ENCODE measurements around the gene PYCR2.
"Not testable (repeated sequence)": the region's sequence is repeated elsewhere in the genome, so short reads cannot be mapped to it uniquely, and the experiment has no call there.

Gene PYCR2

GRCh38 chr1:225888898-225889601 is 35.0 kb downstream of the PYCR2 start, which contains the start of gene LEFTY1:
LEFTY1 (minus strand) TSS chr1:225889146; CDS start chr1:225889066, 80 bp downstream.
- DNase-seq = no peak

DNA sequence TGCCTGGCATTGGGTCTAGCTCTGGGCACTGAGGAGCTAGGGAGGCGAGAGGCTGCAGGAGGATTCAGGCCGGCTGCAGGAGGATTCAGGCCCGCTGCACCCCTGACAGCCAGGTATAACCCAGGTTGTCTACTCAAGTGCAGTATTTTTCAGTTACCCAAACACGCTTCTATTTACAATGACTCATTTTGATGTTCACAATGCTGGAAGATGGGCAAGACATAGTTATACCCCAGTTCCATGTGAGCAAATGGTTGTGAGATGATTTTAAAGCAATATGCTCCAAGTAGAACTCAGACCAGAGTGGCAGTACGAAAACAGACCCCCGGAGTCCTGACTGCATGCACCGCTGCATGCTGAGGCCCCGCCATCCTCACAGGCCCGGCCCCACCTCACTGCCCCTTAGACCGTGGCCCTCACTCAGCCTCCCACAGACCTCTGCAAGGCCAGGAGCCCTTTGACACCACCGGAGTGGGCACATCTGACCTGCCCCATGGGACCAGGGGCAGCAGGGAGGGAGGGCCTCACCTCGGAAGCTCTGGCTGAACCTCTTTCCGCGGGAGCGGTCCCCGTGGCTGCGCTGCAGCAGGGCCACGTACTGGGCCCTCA is 35.7 kb downstream of the PYCR2 start:
- no peak for DNase-seq

DNA sequence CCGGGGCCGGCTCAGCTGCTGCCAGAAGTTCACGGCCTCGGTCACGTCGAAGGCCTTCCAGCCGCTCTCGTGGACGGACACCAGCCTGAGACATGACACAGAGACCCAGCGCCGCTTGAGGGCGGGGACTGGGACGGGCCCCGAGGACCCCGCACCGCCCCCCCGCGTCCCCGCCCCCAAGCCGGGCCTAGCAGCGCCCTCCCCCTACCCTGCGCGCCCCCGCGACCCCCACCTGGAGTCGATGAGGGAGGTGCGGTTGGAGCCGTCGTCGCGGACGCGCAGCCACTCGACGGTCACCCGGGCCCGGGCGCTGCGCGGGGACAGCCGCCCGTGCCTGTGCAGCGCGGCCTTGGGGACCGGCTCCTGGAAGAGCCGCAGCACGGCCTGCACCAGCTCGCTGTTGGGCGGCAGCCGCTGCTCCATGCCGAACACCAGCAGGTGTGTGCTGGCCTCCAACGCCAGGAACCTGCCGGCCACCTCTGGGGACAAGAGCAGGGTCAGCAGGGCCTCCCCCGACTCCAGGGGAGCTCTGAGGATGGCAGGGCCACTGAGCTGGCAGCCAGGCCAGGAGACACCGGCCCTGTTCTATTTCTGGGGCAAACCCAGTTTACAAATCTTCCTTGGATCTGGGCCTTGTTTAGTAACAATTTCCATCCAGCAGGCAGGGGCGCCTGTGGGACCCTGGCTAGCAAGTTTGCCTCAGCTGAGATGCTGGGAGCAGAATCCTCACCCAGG is 36.3 kb downstream of the PYCR2 start:
- not testable (repeated sequence) for DNase-seq

DNA sequence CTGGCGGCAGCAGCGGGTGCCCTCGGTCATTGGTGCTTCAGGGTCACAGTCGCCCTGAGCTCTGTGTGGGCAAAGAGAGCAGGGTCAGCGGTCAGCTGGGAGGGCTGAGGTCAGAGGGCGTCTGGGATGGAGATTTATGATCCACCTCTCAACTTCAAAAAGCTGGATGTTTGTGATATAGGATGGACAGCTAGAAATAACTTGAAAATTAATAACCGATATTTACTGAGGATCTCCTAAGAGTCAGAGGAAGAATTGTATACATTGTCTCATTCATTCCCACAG is 37.1 kb downstream of the PYCR2 start:
- DNase-seq = no peak

DNA sequence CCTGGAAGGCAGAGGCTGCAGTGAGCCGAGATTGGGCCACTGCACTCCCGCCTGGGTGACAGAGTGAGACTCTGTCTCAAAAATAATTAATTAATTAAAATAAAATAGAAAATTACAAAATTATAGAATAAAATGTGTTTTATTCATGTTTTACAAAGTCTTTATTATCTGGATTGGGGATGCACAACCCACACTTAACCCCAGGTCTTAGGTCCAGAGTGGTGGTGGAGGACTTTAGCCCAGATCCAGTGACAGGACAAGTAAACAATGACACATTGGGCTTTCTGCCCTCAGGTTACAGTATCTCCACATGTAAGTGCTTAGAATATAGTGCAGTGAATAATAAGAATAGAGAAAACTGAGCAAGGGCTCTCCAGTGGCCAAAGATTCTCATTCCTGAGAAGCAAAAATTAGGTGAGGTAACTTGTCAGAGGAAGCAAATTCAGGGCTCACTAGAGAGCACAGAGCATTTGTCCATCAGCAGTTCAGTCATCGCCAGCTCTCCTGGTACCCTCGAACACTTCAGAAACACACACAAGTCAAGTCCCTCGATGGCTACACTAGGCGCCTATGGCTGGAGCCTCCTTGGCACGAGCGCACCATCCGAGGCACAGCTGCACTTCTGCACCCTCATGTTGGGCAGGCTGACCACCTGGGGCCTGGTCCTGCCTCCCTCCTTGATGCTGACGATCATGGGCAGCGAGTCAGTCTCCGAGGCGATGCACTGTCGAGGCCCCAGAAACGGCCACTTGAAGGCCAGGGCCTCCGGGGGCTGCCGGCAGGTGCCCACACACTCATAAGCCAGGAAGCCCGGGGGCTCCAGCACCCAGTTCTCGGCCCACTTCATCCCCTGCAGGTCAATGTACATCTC is 37.7 kb downstream of the PYCR2 start:
- no peak for DNase-seq

GRCh38 chr1:225885336-225885735 is 38.7 kb downstream of the PYCR2 start:
- DNase-seq = no peak

DNA sequence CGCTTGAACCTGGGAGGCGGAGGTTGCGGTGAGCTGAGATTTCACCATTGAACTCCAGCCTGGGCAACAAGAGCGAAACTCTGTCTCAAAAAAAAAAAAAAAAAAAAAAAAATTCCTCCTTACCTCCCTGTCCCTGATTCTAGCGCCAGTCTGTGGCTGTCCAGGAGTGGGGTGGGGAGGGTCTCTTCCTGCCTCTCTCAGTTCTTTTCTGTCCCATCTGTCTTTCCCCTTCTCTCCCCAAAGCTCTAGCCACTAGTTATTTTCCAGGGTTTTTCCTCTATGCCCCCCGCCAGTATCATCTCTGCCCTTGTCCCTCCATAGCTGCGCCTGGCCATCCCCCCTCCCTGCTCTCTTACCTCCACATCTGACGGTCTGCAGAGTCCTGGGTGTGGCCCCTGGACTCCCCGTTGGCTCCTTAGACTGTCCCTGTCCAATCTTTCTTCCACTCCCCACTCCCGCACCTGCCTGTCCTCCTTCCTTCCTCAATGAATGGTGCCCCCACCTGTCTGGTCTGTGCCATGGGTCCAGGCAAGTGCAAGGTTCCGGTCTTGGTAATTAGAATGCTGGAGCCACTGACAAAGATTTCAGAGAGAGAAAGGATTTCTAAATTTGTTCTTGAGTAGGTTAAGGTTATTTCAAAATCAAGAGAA is 40.3 kb downstream of the PYCR2 start:
- DNase-seq = no peak

DNA sequence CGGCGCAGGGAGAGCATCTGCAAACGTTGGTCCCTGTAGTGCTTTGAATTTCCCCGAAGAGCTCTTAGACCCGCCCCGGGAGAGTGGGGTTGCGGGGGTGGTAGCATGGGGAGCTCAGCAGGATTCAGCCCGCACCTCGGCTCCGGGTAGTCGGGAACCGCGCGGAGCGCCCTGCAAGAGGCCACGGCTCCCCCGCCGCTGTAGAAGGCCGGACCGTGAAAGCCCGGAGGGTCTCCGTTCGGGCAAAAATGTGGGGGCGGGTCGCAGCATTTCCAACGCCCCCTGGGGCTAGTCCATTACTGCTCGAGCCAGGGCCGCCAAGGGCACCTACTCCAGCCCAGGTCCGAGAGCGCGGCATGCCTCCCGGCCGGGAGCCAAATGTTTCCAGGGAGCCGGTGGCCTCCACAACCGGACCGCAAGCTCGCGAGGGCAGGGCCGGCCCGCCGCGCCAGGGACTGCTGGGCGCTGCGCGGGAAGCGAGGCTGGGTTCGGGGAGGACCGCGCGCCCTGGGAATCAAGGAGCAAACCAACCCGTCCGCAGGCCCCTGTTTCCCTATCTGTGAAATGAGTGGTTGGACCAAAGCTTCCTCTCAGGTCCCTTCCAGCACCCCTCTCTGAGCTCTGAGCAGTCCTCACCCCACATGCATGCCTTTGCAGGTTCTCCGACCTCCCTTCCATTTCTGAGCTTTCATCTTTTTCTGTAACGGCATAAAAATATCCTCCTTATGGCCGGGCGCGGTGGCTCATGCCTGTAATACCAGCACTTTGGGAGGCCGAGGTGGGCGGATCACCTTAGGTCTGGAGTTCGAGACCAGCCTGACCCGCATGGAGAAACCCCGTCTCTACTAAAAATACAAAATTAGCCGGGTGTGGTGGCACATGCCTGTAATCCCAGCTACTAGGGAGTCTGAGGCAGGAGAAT is 41.1 kb downstream of the PYCR2 start:
- DNase-seq = no peak

GRCh38 chr1:225881959-225882693 is 41.9 kb downstream of the PYCR2 start, which contains the start of gene TMEM63A:
TMEM63A (minus strand) TSS chr1:225882380; CDS start chr1:225877580, 4,800 bp downstream.
- peak; percentile 29 for DNase-seq

GRCh38 chr1:225881081-225881958 is 42.7 kb downstream of the PYCR2 start:
- no peak for DNase-seq

DNA sequence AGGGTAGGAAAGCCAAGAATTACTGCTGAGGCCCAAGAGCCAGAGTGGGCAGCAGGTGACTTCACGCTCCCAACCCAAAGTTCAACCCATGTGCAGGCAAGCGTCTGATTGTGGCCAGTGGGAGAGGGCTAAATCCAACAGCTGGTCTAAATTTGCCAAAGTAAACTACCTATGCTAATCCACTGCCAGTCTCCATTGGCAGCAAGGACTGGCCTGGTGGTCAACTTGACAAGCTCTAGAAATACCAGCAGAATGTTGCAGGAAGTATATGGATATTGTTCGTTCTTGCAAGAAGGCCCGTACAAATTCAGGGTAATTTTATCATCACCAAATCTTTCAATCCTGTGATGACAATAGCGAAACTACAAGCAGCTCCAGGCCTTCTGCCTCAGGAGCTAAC is 43.4 kb downstream of the PYCR2 start:
- DNase-seq = no peak

DNA sequence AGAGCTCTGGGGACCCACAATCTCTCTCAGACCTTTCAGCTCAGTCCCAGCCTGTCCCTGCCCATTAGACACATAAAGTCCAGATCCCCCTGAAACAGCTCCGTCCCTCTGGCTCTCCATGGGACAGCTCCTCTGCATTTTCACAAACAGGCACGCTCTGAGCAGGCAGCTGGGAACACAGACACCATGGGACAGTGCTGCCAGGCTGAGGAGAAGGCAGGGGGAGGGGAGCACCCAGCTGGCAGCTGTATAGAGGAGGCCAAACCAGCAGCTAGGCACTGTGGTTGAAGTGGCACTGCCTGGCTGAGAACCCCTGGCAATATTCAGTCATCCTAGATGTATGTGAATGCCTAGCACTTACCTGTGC is 43.8 kb downstream of the PYCR2 start:
- no peak for DNase-seq

GRCh38 chr1:225879521-225880221 is 44.4 kb downstream of the PYCR2 start:
- DNase-seq = no peak

GRCh38 chr1:225878282-225878681 is 45.8 kb downstream of the PYCR2 start:
- DNase-seq = no peak

DNA sequence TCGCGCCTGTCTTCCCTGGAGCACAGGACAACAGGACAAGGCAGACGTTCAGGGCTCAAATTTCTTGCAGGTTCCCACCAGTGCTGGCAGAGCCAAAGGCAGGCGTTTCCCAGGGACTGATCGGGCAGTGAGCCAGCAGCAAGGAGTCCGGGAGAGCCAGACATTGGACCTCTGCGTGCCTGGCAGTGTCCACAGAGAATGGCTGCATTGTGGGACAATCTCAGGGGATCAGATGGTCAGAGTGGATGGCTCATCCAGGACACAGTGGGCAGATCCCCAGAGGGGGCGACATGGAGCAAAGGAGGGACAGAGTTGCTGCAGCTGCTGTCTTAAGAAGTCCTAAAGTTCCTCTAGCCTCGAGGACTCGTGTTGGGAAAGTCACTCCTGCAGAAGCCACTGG is 46.5 kb downstream of the PYCR2 start:
- DNase-seq = no peak

DNA sequence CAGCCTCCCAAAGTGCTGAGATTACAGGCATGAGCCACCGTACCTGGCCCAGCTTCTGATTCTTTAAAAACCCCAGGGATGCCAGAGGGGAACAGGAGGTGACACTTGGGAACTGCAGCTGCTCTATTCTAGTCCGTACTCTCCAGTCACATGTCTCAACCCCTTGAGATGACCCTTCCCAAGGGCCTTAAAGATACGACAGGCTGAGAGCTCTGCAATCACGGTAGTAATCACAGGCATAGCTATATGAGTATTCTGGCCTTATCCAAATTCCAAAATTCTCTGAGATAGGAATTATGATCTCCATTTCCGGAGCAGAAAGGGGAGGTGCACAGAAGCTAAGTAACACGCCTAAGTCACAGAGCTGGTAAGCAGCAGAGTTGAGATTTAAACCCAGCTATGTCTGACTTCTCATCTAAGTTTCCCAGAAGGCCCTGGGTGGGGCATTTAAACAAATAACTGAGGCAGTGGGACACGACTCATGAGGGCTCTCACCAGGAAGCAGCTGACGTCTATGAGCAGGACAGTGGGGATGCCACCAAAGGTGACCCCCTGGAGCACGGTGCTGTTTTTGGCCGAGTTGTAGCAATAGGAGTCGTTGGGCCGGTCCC is 47.0 kb downstream of the PYCR2 start:
- no peak for DNase-seq

DNA sequence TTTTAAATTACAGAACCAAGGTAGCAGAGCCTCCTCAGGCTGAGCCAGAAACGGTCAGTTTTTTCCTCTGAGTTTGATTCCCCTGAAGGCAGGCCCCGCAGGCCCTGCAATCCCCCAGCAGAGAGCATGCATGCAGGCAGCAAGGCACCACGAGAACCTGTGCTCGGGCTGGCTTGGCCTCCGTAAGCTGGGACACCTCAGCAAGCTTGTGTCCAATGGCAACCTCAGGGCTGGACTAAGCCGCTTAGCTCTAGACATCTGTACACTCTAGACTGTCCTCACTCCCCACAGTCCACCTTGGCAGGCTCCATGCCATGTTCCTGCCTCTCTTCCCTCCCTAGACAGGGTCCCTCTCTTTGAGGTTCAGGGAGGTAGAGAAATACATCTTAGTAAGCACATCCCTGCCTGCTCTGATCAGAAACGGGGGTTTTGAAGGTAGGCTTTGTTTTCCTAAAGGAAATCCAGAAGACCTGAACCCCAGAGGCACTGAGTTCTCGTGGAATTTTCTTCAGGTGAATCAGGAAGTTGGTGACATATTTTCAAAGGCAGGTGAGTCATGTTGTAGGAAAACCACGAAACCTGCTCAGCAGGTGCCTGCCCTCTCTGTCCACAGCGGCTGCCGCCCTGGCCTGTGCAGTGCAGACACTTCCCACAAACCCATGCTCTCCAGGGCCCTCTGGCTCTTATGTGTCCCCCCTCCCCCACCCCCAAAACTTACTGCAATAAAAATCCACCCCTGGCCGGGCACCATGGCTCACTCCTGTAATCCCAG is 48.8 kb downstream of the PYCR2 start:
- DNase-seq = no peak

GRCh38 chr1:225874431-225874830 is 49.6 kb downstream of the PYCR2 start:
- no peak for DNase-seq

All from DMS 273 treated with DMSO at 0.1 percent for 48 hours (cell line).